GM18505 (cell line): ENCODE measurements around the gene TMEM106C.

ENCODE experiments used
- ATAC-seq: cut with Tn5 transposase; IDR thresholded peaks from one replicate; pipeline ENCODE4 v1.9.1; 2021; ENCODE audit not compliant: unreplicated experiment
- POLR2A ChIP-seq: IDR thresholded peaks from 4 replicates; pipeline ENCODE4 v1.6.1; 2011; ENCODE audit warnings: borderline replicate concordance; ENCODE audit not compliant: insufficient read depth, insufficient read length; ENCODE audit errors: extremely low read depth

Gene TMEM106C

DNA sequence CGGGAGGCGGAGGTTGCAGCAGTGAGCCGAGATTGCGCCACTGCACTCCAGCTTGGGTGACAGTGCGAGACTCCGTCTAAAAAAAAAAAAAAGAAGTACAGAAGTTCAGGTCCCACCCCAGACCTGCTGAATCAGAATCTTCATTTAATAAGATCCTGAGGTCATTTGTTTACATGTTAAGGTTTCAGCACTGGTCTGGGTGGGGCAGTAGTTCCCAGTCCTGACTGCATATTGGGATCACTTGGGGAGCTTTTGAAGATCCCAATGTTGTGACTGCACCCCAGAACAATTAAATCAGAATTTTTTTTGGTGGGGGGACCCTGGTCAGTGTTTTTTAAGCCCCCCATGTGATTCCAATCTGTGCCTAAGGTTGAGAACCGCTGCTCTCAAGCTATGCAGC lies 52.6 kb downstream of the TMEM106C start:
- ATAC-seq: no peak
- TF ChIP-seq POLR2A: no peak

DNA sequence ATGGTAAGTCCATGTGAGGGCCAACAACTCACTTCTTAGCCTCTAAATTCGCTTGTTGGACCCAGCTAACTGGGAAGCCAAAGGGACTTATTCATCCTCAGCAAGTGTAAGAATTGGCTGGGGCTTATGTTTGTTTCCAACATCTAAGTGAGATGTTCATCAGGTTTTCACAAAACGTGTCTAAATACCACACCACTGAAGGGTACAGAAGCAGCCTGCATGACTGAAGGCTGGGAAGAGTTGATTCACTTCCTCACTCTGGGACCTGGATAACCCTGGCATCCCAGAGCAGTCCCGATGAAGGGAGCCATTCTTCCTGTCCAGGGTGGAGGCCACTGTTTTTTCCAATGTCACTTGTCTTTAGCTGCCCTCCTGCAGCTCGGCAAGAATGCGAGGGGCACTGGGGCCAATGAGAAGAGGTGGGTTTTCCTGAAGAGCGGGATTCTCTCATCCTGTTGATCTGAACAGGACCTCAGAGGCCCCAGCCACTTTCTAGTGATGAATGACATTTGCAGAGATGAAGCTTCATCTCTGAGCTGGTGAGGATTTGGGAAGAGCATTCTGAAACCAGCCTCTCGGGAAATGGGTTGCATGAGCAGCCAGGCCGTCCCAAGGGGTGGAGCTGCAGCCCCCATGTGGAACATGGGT lies 53.1 kb downstream of the TMEM106C start:
- no peak for TF ChIP-seq POLR2A
- ATAC-seq: no peak

DNA sequence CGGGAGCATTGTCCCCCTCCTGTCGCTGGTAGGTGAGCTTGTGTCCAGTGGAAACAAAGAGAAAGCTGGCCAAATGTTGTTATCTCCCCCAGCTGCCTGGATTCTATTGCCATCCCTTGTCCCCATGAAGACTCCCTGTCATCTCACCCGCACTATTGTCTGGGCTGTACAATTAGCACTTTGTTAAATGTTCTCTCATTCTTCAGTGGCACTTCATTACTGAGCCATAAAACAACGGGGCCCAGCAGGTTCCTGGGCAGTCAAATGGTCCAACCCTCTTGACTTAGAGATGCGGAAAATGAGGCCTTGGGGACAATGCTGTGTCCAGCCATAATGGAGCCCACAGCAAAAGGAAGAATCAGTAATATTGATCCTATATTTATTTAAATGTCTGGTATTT lies 54.1 kb downstream of the TMEM106C start:
- ATAC-seq: no peak

DNA sequence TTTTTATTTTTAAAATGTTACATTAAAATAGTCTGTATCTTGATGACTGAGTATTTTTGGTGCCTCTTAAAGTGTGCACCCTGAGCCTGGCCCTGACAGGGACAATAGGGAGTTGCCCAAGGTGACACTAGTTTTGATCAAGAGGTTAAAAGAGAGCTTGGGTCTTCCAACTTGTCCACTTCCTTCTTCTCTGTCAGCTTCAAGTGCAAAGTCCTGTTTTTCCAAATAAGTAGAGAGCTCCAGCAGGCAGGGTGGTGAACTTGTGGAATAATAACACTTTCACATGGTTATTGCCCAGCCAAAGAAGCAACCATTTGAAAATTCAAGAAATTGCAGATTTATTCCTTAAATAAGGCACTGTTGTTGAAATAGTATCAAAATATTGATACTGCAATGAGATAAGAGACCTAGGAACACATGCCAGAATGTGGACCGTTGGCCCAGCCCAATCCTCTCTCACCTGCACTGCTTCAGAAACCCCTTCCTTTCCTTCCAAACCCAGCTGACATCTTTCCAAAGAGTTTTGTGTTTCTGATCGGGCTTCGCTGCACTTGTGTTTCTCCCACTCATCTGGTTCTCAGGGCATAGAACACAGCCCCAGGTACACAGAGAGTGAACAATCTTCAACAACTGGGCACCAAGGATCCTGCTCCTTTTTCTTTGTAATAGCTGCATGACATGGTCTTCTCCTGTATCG lies 54.7 kb downstream of the TMEM106C start:
- no peak for ATAC-seq
- no peak for TF ChIP-seq POLR2A

More for the DNA sequence above, 54.1 kb downstream of the TMEM106C start:
- TF ChIP-seq POLR2A: no peak
